HFFc6 (cell line): ENCODE data around the gene GOLIM4. TPM values are rescaled to one million over a fixed set of nuclear protein-coding genes. Genes with fewer than 3 reads are reported as not detected.

Source experiments
- DNase-seq: peaks from one replicate; pipeline ENCODE4 v3.0.0-alpha.2; 2018
- H3K27ac Mint-ChIP-seq: 2 replicates; pipeline ENCODE4 v1.8.0; 2020; ENCODE audit warnings: mild to moderate bottlenecking, mixed read lengths
- H3K27me3 Mint-ChIP-seq: 2 replicates; pipeline ENCODE4 v1.8.0; 2021; ENCODE audit warnings: mild to moderate bottlenecking, moderate library complexity, mixed read lengths; ENCODE audit not compliant: insufficient read depth
- H3K36me3 Mint-ChIP-seq: 2 replicates; pipeline ENCODE4 v1.8.0; 2021; ENCODE audit warnings: low read depth, mixed read lengths
- H3K4me1 Mint-ChIP-seq: 2 replicates; pipeline ENCODE4 v1.8.0; 2020; ENCODE audit warnings: low read depth, mixed read lengths
- H3K4me3 Mint-ChIP-seq: 2 replicates; pipeline ENCODE4 v1.8.0; 2020; ENCODE audit warnings: mild to moderate bottlenecking, moderate library complexity, mixed read lengths
- H3K9me3 Mint-ChIP-seq: 2 replicates; pipeline ENCODE4 v1.8.0; 2020; ENCODE audit warnings: mild to moderate bottlenecking, mixed read lengths
- total RNA-seq, 6 experiments: library from RNA; stranded (reverse); fragmentation: NEBNext Ultra II Directional; extraction: Animal tissue kit (Norgen Biotek cat#: 25700); gene quantifications; 2 replicates in 1 of 6; 3 replicates in 5 of 6; pipeline ENCODE4 v1.2.3, GENCODE V29; 2021
- TF ChIP-seq, protein P1 (sequence below): fragments of 200-600 bp; sonication (generic); IDR thresholded peaks from 2 replicates; pipeline ENCODE4 v1.5.0; 2021; ENCODE audit warnings: antibody characterized with exemption, mild to moderate bottlenecking

GOLIM4 gene
- total RNA-seq, 6 experiments from 2014 or later = 99.8 to 141 (median 130) TPM

DNA sequence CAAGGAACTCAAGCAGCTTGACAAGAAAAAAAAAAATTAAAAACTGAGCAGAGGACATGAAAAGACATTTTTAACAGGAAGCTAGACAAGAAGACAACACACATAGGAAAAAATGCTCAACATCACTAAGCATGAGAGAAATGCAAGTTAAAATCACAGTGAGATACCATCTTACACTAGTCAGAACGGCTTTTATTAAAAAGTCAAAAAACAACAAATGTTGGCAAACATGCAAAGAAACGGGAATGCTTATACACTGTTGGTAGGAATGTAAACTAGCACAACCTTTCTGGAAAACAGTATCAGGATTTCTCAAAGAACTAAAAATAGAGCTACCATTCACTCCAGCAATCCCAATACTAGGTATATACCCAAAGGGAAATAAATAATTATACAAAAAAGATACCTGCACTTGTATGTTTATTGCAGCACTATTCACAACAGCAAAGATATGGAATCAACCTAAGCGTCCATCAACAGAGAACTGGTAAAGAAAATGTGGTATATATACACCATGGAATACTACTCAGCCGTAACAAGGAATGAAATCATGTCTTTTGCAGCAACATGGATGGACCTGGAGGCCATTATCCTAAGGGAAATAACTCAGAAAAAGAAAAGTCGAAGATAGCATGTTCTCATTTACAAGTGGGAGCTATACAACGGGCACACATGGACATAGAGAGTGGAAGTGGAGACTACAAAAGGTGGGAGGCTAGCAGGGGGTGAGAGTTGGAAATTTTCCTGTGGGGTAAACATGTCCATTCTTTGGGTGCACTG is 5.2 kb downstream of the GOLIM4 start:
- H3K27ac Mint-ChIP-seq = peak overlapping the region; percentile 97
- TF ChIP-seq, protein P1, sequence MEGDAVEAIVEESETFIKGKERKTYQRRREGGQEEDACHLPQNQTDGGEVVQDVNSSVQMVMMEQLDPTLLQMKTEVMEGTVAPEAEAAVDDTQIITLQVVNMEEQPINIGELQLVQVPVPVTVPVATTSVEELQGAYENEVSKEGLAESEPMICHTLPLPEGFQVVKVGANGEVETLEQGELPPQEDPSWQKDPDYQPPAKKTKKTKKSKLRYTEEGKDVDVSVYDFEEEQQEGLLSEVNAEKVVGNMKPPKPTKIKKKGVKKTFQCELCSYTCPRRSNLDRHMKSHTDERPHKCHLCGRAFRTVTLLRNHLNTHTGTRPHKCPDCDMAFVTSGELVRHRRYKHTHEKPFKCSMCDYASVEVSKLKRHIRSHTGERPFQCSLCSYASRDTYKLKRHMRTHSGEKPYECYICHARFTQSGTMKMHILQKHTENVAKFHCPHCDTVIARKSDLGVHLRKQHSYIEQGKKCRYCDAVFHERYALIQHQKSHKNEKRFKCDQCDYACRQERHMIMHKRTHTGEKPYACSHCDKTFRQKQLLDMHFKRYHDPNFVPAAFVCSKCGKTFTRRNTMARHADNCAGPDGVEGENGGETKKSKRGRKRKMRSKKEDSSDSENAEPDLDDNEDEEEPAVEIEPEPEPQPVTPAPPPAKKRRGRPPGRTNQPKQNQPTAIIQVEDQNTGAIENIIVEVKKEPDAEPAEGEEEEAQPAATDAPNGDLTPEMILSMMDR = peak; percentile 34
- H3K4me3 Mint-ChIP-seq = peak overlapping the region; percentile 92
- H3K36me3 Mint-ChIP-seq = peaks cover 23% of the 10 kb centered on the region
- peaks cover 2% of the 10 kb centered on the region; the same call in 1 of the 2 replicates for H3K27me3 Mint-ChIP-seq
- peaks cover 76% of the 10 kb centered on the region for H3K4me1 Mint-ChIP-seq
- DNase-seq = peak; percentile 88
- H3K9me3 Mint-ChIP-seq = no peaks in the 10 kb centered on the region

DNA sequence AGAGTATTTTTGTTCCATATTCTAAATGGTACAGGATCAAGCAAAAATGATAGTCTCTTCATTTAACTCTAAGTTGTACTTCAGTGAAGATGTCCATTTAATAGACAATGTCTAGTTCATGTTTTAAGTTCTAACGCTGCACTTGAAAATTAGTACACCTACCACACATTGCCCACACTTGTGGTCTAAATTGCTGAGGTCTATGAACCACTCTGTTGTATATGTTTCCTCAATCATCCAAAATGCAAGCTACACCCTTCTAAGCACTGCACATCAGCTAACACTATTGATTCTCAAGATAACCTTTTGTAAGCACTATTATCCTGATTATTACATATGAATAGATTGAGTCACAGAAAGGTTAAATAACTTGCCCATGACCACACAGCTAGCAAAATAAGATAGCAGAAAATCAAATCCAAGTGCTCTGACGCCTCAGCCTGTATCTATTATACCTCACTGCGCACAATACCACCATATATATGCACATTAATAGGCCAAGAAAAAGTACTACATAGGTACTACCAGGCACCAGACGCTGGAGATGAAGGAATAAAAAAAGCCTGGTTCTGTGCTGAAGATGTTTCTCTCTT is 6.4 kb downstream of the GOLIM4 start:
- Mint-ChIP-seq H3K9me3 (no peaks in the 10 kb centered on the region), H3K4me3 (peak overlapping the region; percentile 92), H3K27ac (peak overlapping the region; percentile 97), H3K4me1 (peaks cover 88% of the 10 kb centered on the region), H3K36me3 (peaks cover 28% of the 10 kb centered on the region), H3K27me3 (0 out of 2 replicates have a peak, but pooled peaks cover 2% of the 10 kb centered on the region)
- DNase-seq = no peak
- TF ChIP-seq, protein P1 = no peak

DNA sequence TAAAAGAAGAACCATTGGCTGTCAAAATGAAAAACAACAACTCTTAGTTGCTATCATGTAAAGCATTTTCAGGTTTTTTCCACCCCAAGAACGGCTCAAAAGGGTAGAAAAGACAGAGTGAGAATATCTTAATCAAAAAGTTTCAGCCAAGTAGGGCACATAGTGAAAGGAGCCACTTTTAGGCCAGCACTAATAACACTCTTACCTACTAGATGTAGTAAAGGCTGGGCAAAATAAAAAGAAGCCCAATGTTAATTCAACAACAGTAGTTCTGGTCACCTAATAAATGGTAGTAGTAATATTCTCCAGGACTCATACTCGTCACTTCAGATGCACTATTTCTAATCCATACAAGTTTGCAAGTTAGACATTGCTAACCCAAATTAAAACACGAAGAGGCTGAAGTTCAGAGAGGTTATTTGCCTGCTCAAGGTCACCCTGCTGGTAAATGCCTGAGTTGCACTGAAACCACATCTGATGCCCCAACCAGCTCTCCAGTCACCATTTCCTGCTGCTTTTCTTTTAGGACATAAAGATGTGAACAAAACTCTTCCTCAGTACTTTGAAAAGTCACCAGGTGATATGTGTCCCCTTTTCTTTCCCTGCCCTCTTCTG is 7.5 kb downstream of the GOLIM4 start:
- H3K4me1 Mint-ChIP-seq = peaks cover 96% of the 10 kb centered on the region
- DNase-seq = no peak
- peak overlapping the region; percentile 24 for H3K4me3 Mint-ChIP-seq
- H3K27ac Mint-ChIP-seq = peak overlapping the region; percentile 63
- H3K36me3 Mint-ChIP-seq = peaks cover 27% of the 10 kb centered on the region
- H3K9me3 Mint-ChIP-seq = no peaks in the 10 kb centered on the region
- TF ChIP-seq, protein P1 = peak; percentile 69
- 0 out of 2 replicates have a peak, but pooled peaks cover under 1% of the 10 kb centered on the region for H3K27me3 Mint-ChIP-seq

DNA sequence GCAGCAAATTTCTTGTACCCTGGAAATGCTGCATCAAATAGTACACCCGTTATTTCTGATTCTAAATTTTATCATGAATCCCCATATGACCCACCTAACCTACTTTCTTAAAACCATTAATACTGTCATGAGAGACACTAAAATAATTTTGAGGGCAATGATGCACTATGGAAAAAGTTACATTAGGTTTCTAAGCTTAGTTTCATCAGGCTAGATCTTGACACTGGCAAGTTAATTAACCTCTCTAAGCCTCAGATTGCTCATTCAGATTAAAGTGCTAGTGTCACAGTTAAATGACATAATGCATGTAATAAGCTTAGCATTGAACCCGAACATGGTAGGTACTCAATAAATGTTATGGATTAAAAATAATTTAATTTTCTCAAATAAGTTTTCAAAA is 8.2 kb downstream of the GOLIM4 start:
- Mint-ChIP-seq H3K4me3 (peak overlapping the region; percentile 5; the same call in 1 of the 2 replicates), H3K36me3 (peaks cover 23% of the 10 kb centered on the region), H3K27me3 (no peaks in the 10 kb centered on the region), H3K27ac (peak overlapping the region; percentile 35), H3K9me3 (no peaks in the 10 kb centered on the region), H3K4me1 (peaks cover 93% of the 10 kb centered on the region)
- TF ChIP-seq, protein P1 = no peak
- no peak for DNase-seq

DNA sequence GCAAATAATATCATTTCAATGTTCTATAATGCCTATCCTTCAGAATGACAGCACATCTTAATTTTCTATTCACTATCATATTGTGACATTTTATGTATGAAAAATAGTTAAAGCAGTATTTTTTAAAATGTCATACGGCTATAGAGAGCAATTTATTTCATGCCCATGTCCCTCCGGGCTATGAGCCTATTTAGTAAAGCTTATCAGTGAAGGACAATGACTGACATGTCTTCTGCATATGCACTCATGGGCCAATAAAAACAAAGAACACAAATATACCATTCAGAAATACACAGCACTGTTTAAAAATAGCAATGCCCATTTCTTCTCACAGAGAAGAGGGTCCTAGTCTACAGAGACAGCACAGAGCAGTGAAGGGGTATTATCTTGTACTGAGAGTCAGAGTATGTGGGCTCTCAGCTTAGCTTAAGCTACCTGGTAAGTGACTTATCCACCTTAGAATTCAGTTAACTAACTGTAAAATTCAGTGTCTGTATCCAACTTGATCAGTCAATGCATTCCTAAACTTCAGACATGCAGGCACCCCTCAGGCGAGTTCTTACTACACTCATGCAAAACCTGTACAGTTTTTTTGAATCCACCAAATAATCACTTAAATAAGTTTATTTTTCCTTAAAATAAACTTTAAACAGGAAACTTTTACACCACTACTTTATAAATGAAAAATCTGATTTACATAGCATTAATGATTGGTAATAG is 9.0 kb downstream of the GOLIM4 start:
- Mint-ChIP-seq H3K4me1 (peaks cover 93% of the 10 kb centered on the region), H3K4me3 (no peak overlapping the region)

More for the DNA sequence above, 9.0 kb downstream of the GOLIM4 start:
- TF ChIP-seq, protein P1 = no peak
- Mint-ChIP-seq H3K27ac (no peak overlapping the region), H3K9me3 (no peaks in the 10 kb centered on the region), H3K27me3 (no peaks in the 10 kb centered on the region), H3K36me3 (peaks cover 26% of the 10 kb centered on the region)
- DNase-seq = no peak
